ENCODE results near the gene RGCC.
"Not testable (repeated sequence)": the region's sequence is repeated elsewhere in the genome, so short reads cannot be mapped to it uniquely, and the experiment has no call there.

The RGCC gene

GRCh38 chr13:41456768-41457588 is at the start of gene RGCC:
TSS of gene RGCC (plus strand) at chr13:41457550. CDS start at chr13:41457708, 158 bp downstream.
- no peak for TF ChIP-seq JUND (IDR thresholded peaks at IDR 0.05; ENCODE audit: low read depth)
- in situ Hi-C loops (cut with HindIII; ENCODE audit: low pct_unique_long_range_greater_than_20kb, low sequenced_read_pairs): no loop called here

GRCh38 chr13:41408121-41408520 is 49.2 kb upstream of the RGCC start:
- in situ Hi-C loops (cut with HindIII; ENCODE audit: low pct_unique_long_range_greater_than_20kb, low sequenced_read_pairs): no loop called here
- no peak for TF ChIP-seq JUND (IDR thresholded peaks at IDR 0.05; ENCODE audit: low read depth)

More at GRCh38 chr13:41456768-41457588, at the start of gene RGCC:
- peak; percentile 56 to 58 for DNase-seq (ENCODE audit: low read depth in 1 of 2, low spot score in 1 of 2)

GRCh38 chr13:41408746-41409145 is 48.6 kb upstream of the RGCC start:
- no peak for DNase-seq (ENCODE audit: low read depth in 1 of 2, low spot score in 1 of 2)
- in situ Hi-C loops (cut with HindIII; ENCODE audit: low pct_unique_long_range_greater_than_20kb, low sequenced_read_pairs): no loop called here
- no peak for TF ChIP-seq JUND (IDR thresholded peaks at IDR 0.05; ENCODE audit: low read depth)

More at GRCh38 chr13:41408121-41408520, 49.2 kb upstream of the RGCC start:
- DNase-seq (ENCODE audit: low read depth in 1 of 2, low spot score in 1 of 2): no peak

- in situ Hi-C loops (cut with HindIII; ENCODE audit: low pct_unique_long_range_greater_than_20kb, low sequenced_read_pairs): no loop called here
- no peak for DNase-seq (ENCODE audit: low read depth in 1 of 2, low spot score in 1 of 2)
- no peak for TF ChIP-seq JUND (IDR thresholded peaks at IDR 0.05; ENCODE audit: low read depth)
Measured at GRCh38 chr13:41409611-41410010, 47.7 kb upstream of the RGCC start.

- TF ChIP-seq JUND (IDR thresholded peaks at IDR 0.05; ENCODE audit: low read depth): no peak
- in situ Hi-C loops (cut with HindIII; ENCODE audit: low pct_unique_long_range_greater_than_20kb, low sequenced_read_pairs): no loop called here
- no peak for DNase-seq (ENCODE audit: low read depth in 1 of 2, low spot score in 1 of 2)
Measured at GRCh38 chr13:41411060-41411459, 46.3 kb upstream of the RGCC start.

GRCh38 chr13:41411522-41411921 is 45.8 kb upstream of the RGCC start:
- peak; percentile 7 to 61 for DNase-seq (ENCODE audit: low read depth in 1 of 2, low spot score in 1 of 2)
- no peak for TF ChIP-seq JUND (IDR thresholded peaks at IDR 0.05; ENCODE audit: low read depth)
- in situ Hi-C loops (cut with HindIII; ENCODE audit: low pct_unique_long_range_greater_than_20kb, low sequenced_read_pairs): no loop called here

GRCh38 chr13:41413872-41414271 is 43.5 kb upstream of the RGCC start:
- TF ChIP-seq JUND (IDR thresholded peaks at IDR 0.05; ENCODE audit: low read depth): no peak
- in situ Hi-C loops (cut with HindIII; ENCODE audit: low pct_unique_long_range_greater_than_20kb, low sequenced_read_pairs): no loop called here
- no peak for DNase-seq (ENCODE audit: low read depth in 1 of 2, low spot score in 1 of 2)

GRCh38 chr13:41416276-41416675 is 41.1 kb upstream of the RGCC start:
- DNase-seq (ENCODE audit: low read depth in 1 of 2, low spot score in 1 of 2): no peak
- no peak for TF ChIP-seq JUND (IDR thresholded peaks at IDR 0.05; ENCODE audit: low read depth)
- in situ Hi-C loops (cut with HindIII; ENCODE audit: low pct_unique_long_range_greater_than_20kb, low sequenced_read_pairs): no loop called here

- no peak for DNase-seq (ENCODE audit: low read depth in 1 of 2, low spot score in 1 of 2)
- no peak for TF ChIP-seq JUND (IDR thresholded peaks at IDR 0.05; ENCODE audit: low read depth)
- in situ Hi-C loops (cut with HindIII; ENCODE audit: low pct_unique_long_range_greater_than_20kb, low sequenced_read_pairs): no loop called here
Measured at GRCh38 chr13:41418027-41418426, 39.3 kb upstream of the RGCC start.

GRCh38 chr13:41418731-41419130 is 38.6 kb upstream of the RGCC start:
- in situ Hi-C loops (cut with HindIII; ENCODE audit: low pct_unique_long_range_greater_than_20kb, low sequenced_read_pairs): no loop called here

GRCh38 chr13:41419206-41419605 is 38.1 kb upstream of the RGCC start:
- no peak for DNase-seq (ENCODE audit: low read depth in 1 of 2, low spot score in 1 of 2)
- no peak for TF ChIP-seq JUND (IDR thresholded peaks at IDR 0.05; ENCODE audit: low read depth)
- in situ Hi-C loops (cut with HindIII; ENCODE audit: low pct_unique_long_range_greater_than_20kb, low sequenced_read_pairs): no loop called here

More at GRCh38 chr13:41418731-41419130, 38.6 kb upstream of the RGCC start:
- no peak for TF ChIP-seq JUND (IDR thresholded peaks at IDR 0.05; ENCODE audit: low read depth)
- no peak for DNase-seq (ENCODE audit: low read depth in 1 of 2, low spot score in 1 of 2)

GRCh38 chr13:41420146-41420545 is 37.2 kb upstream of the RGCC start:
- no peak for DNase-seq (ENCODE audit: low read depth in 1 of 2, low spot score in 1 of 2)
- no peak for TF ChIP-seq JUND (IDR thresholded peaks at IDR 0.05; ENCODE audit: low read depth)
- in situ Hi-C loops (cut with HindIII; ENCODE audit: low pct_unique_long_range_greater_than_20kb, low sequenced_read_pairs): no loop called here

- in situ Hi-C loops (cut with HindIII; ENCODE audit: low pct_unique_long_range_greater_than_20kb, low sequenced_read_pairs); DNase-seq (ENCODE audit: low read depth in 1 of 2, low spot score in 1 of 2): not testable (repeated sequence)
Measured at GRCh38 chr13:41421330-41421729, 36.0 kb upstream of the RGCC start.

GRCh38 chr13:41421983-41422382 is 35.4 kb upstream of the RGCC start:
- in situ Hi-C loops (cut with HindIII; ENCODE audit: low pct_unique_long_range_greater_than_20kb, low sequenced_read_pairs); DNase-seq (ENCODE audit: low read depth in 1 of 2, low spot score in 1 of 2): not testable (repeated sequence)

GRCh38 chr13:41423259-41423658 is 34.1 kb upstream of the RGCC start:
- DNase-seq (ENCODE audit: low read depth in 1 of 2, low spot score in 1 of 2); in situ Hi-C loops (cut with HindIII; ENCODE audit: low pct_unique_long_range_greater_than_20kb, low sequenced_read_pairs): not testable (repeated sequence)

GRCh38 chr13:41424675-41425074 is 32.7 kb upstream of the RGCC start:
- DNase-seq (ENCODE audit: low read depth in 1 of 2, low spot score in 1 of 2): not testable (repeated sequence)

More at GRCh38 chr13:41424675-41425074, 32.7 kb upstream of the RGCC start:
- in situ Hi-C loops (cut with HindIII; ENCODE audit: low pct_unique_long_range_greater_than_20kb, low sequenced_read_pairs): not testable (repeated sequence)

Measured in T47D (cell line).